DOHH2 (cell line): Measurements from ENCODE around the gene CMIP.

Source experiments
- H3F3A ChIP-seq: fragments of 200-600 bp; sonication (generic), shearing (Covaris generic); 2 replicates; pipeline ENCODE4 v1.6.0; 2016; ENCODE audit warnings: antibody characterized with exemption, mild to moderate bottlenecking; ENCODE audit not compliant: control insufficient read depth, insufficient read depth
- H3K27ac ChIP-seq: fragments of 200-600 bp; sonication (generic); 2 replicates; pipeline ENCODE4 v1.5.1; 2014; ENCODE audit warnings: low read depth, mild to moderate bottlenecking, low read length, moderate library complexity
- H3K27me3 ChIP-seq: fragments of 200-600 bp; sonication (generic); 2 replicates; pipeline ENCODE4 v1.6.1; 2014; ENCODE audit warnings: mild to moderate bottlenecking, low read length, mixed read lengths; ENCODE audit not compliant: control insufficient read depth
- H3K36me3 ChIP-seq: fragments of 200-600 bp; sonication (generic); 2 replicates; pipeline ENCODE4 v1.6.1; 2014; ENCODE audit warnings: mild to moderate bottlenecking, low read length, moderate library complexity, mixed read lengths; ENCODE audit not compliant: control insufficient read depth
- H3K4me1 ChIP-seq: fragments of 200-600 bp; sonication (generic); 2 replicates; pipeline ENCODE4 v1.6.1; 2014; ENCODE audit warnings: mild to moderate bottlenecking, low read length, mixed read lengths; ENCODE audit not compliant: control insufficient read depth
- H3K4me2 ChIP-seq: fragments of 200-600 bp; sonication (generic); 2 replicates; pipeline ENCODE4 v1.6.0; 2014; ENCODE audit warnings: mild to moderate bottlenecking, low read length, moderate library complexity
- H3K4me3 ChIP-seq: fragments of 200-600 bp; sonication (generic); 2 replicates; pipeline ENCODE4 v1.5.1; 2014; ENCODE audit warnings: mild to moderate bottlenecking, low read length, mixed read lengths
- H3K79me2 ChIP-seq: fragments of 200-600 bp; sonication (generic); 2 replicates; pipeline ENCODE4 v1.6.1; 2014; ENCODE audit warnings: mild to moderate bottlenecking, low read length, mixed read lengths; ENCODE audit not compliant: control insufficient read depth
- H3K9me2 ChIP-seq: fragments of 200-600 bp; sonication (generic); replicated peaks from 2 replicates; pipeline ENCODE4 v1.6.1; 2014; ENCODE audit warnings: mild to moderate bottlenecking, low read length, mixed read lengths; ENCODE audit not compliant: control insufficient read depth
- H3K9me3 ChIP-seq: fragments of 200-600 bp; sonication (generic); 2 replicates; pipeline ENCODE4 v1.6.1; 2014; ENCODE audit warnings: antibody characterized with exemption, low read length, mixed read lengths; ENCODE audit not compliant: control insufficient read depth, insufficient read depth
- H4K20me1 ChIP-seq: fragments of 200-600 bp; sonication (generic); 2 replicates; pipeline ENCODE4 v1.6.0; 2014; ENCODE audit warnings: low read depth, mild to moderate bottlenecking, antibody characterized with exemption, low read length, moderate library complexity; ENCODE audit not compliant: control insufficient read depth, insufficient read depth
- CTCF ChIP-seq: fragments of 200-600 bp; sonication (generic); IDR thresholded peaks from one replicate; pipeline ENCODE4 v1.5.1; 2014; ENCODE audit warnings: antibody characterized with exemption, mild to moderate bottlenecking, low read depth, low read length; ENCODE audit not compliant: poor library complexity, severe bottlenecking
- EZH2phosphoT487 ChIP-seq: fragments of 200-600 bp; sonication (generic); IDR thresholded peaks from 2 replicates; pipeline ENCODE4 v1.6.1; 2017; ENCODE audit warnings: borderline replicate concordance, mild to moderate bottlenecking, antibody characterized with exemption, low read length, moderate library complexity, mixed read lengths

CMIP gene

GRCh38 chr16:81493755-81494433 lies 49.3 kb downstream of the CMIP start:
- Histone ChIP-seq H3K36me3 (no peaks in the 10 kb centered on the region), H3K9me3 (no peaks in the 10 kb centered on the region), H3K27me3 (no peaks in the 10 kb centered on the region), H3K4me1 (peaks cover 26% of the 10 kb centered on the region), H3K27ac (no peak overlapping the region), H3F3A (no peaks in the 10 kb centered on the region), H3K4me3 (no peak overlapping the region), H4K20me1 (peaks cover 7% of the 10 kb centered on the region), H3K79me2 (peaks cover 38% of the 10 kb centered on the region), H3K4me2 (no peak overlapping the region), H3K9me2 (no peaks in the 10 kb centered on the region)
- TF ChIP-seq EZH2phosphoT487: no peak
- TF ChIP-seq CTCF: no peak

- H3K36me3 ChIP-seq: no peaks in the 10 kb centered on the region
- TF ChIP-seq EZH2phosphoT487 (no peak), CTCF (no peak)
- no peaks in the 10 kb centered on the region for H3K9me2 ChIP-seq
- H3K27ac ChIP-seq: no peak overlapping the region
- H3K4me3 ChIP-seq: no peak overlapping the region
- H3K27me3 ChIP-seq: no peaks in the 10 kb centered on the region
- H4K20me1 ChIP-seq: peaks cover 7% of the 10 kb centered on the region
- H3K79me2 ChIP-seq: peaks cover 36% of the 10 kb centered on the region
- peaks cover 23% of the 10 kb centered on the region for H3K4me1 ChIP-seq
- H3K9me3 ChIP-seq: no peaks in the 10 kb centered on the region
- no peaks in the 10 kb centered on the region for H3F3A ChIP-seq
- H3K4me2 ChIP-seq: no peak overlapping the region
Measured at GRCh38 chr16:81494434-81494806, 49.8 kb downstream of the CMIP start.

- peaks cover 32% of the 10 kb centered on the region for H3K79me2 ChIP-seq
Measured at GRCh38 chr16:81494888-81495287, 50.3 kb downstream of the CMIP start.

More at GRCh38 chr16:81494888-81495287, 50.3 kb downstream of the CMIP start:
- Histone ChIP-seq H3F3A (no peaks in the 10 kb centered on the region), H3K36me3 (no peaks in the 10 kb centered on the region), H3K4me2 (no peak overlapping the region), H3K4me1 (peaks cover 20% of the 10 kb centered on the region), H4K20me1 (peaks cover 5% of the 10 kb centered on the region), H3K9me2 (no peaks in the 10 kb centered on the region), H3K9me3 (no peaks in the 10 kb centered on the region), H3K4me3 (no peak overlapping the region), H3K27me3 (no peaks in the 10 kb centered on the region), H3K27ac (no peak overlapping the region)
- no peak for TF ChIP-seq CTCF
- no peak for TF ChIP-seq EZH2phosphoT487
